HCT116 (cell line): Measurements from ENCODE around the gene TRRAP. TPM values are rescaled to one million over a fixed set of nuclear protein-coding genes. Genes with fewer than 3 reads are reported as not detected.

ENCODE experiments used
- ATAC-seq: fragments of 200-7000 bp; cut with Tn5 transposase; 2 replicates; pipeline ENCODE4 v1.9.1; 2020; ENCODE audit warnings: mild to moderate bottlenecking, moderate library complexity
- BruUV-seq: library from RNA; stranded (reverse); fragments of 400-500 nt; replicated peaks from 2 replicates; lab custom pipeline; 2021; lab: Mats Ljungman, UMichigan
- CTCF ChIA-PET: fragments of 300-600 bp; sonication (Branson Sonifier 250); formaldehyde crosslinking; loops from one replicate; lab custom pipeline; 2021; ENCODE audit warnings: antibody characterized with exemption; lab: Charles Lee
- POLR2A ChIA-PET: fragments of 300-600, 350-600 bp; sonication (Branson Sonifier 250); formaldehyde crosslinking; loops from one replicate; lab custom pipeline; 2021; ENCODE audit warnings: antibody characterized with exemption; lab: Charles Lee
- RAD21 ChIA-PET, 2 experiments: fragments of 300-600 bp; sonication (Branson Sonifier 250); formaldehyde crosslinking; loops; one replicate each; lab custom pipeline; 2023; ENCODE audit warnings: low total read pairs in 2 of 2; ENCODE audit not compliant: uncharacterized antibody in 2 of 2, unreplicated experiment in 2 of 2, low non-redundant PET in 1 of 2; lab: Charles Lee
- DNase-seq: peaks from one replicate; pipeline ENCODE4 v3.0.0-alpha.2; 2010; ENCODE audit warnings: low read depth, low spot score
- H2AFZ ChIP-seq: fragments of 200-600 bp; shearing (Covaris generic), sonication (generic); 2 replicates; pipeline ENCODE4 v1.6.1; 2017; ENCODE audit warnings: low read depth, mixed run types, mixed read lengths, antibody characterized with exemption, low read length; ENCODE audit not compliant: poor library complexity, severe bottlenecking
- H3K27ac ChIP-seq: 2 replicates; pipeline ENCODE4 v1.5.1; 2012; ENCODE audit warnings: low read depth, low read length
- H3K27me3 ChIP-seq: fragments of 200-600 bp; sonication (generic); 2 replicates; pipeline ENCODE4 v1.6.1; 2016; ENCODE audit warnings: mixed run types, low read length, mixed read lengths; ENCODE audit not compliant: insufficient read depth
- H3K36me3 ChIP-seq, 2 experiments: fragments of 200-500 bp in 1 of 2; fragments of 200-600 bp in 1 of 2; sonication (Bioruptor generic) in 1 of 2; sonication (generic) in 1 of 2; 2 replicates each; pipeline versions ENCODE4 v1.5.1 to v1.6.1; 2014 to 2016; ENCODE audit warnings: low read length in 2 of 2, inconsistent platforms in 1 of 2, mixed read lengths in 1 of 2, mixed run types in 1 of 2; ENCODE audit not compliant: insufficient read depth in 2 of 2, control insufficient read depth in 1 of 2
- H3K4me1 ChIP-seq, 2 experiments: fragments of 200-600 bp in 1 of 2; sonication (generic) in 1 of 2; 2 replicates each; pipeline versions ENCODE4 v1.5.1 to v1.6.1; 2012 to 2017; ENCODE audit warnings: low read length in 2 of 2, inconsistent platforms in 1 of 2, mild to moderate bottlenecking in 1 of 2, mixed read lengths in 1 of 2, mixed run types in 1 of 2, moderate library complexity in 1 of 2; ENCODE audit not compliant: insufficient read depth in 2 of 2, control insufficient read depth in 1 of 2
- H3K4me2 ChIP-seq: fragments of 200-600 bp; sonication (generic); 2 replicates; pipeline ENCODE4 v1.6.1; 2017; ENCODE audit warnings: mixed run types, low read length, mixed read lengths
- H3K4me3 ChIP-seq, 2 experiments: fragments of 200-600 bp in 1 of 2; sonication (generic) in 1 of 2; replicated peaks in 1 of 2; 2 replicates each; pipeline ENCODE4 v1.5.1; 2011 to 2016; ENCODE audit warnings: low read length in 2 of 2, control low read depth in 1 of 2, low read depth in 1 of 2, mild to moderate bottlenecking in 1 of 2, mixed read lengths in 1 of 2, mixed run types in 1 of 2
- H3K79me2 ChIP-seq: fragments of 200-600 bp; sonication (generic); 2 replicates; pipeline ENCODE4 v1.6.1; 2017; ENCODE audit warnings: mild to moderate bottlenecking, mixed run types, low read length, moderate library complexity, mixed read lengths; ENCODE audit not compliant: insufficient read depth
- H3K9ac ChIP-seq: fragments of 200-600 bp; sonication (generic); 2 replicates; pipeline ENCODE4 v1.6.1; 2016; ENCODE audit warnings: low read length, mixed read lengths
- H3K9me2 ChIP-seq: fragments of 200-600 bp; sonication (generic), shearing (Covaris generic); 2 replicates; pipeline ENCODE4 v1.6.1; 2017; ENCODE audit warnings: mixed run types, mild to moderate bottlenecking, moderate library complexity; ENCODE audit not compliant: insufficient read depth
- H3K9me3 ChIP-seq, 2 experiments: fragments of 200-500 bp in 1 of 2; fragments of 200-600 bp in 1 of 2; sonication (Bioruptor generic) in 1 of 2; sonication (generic) in 1 of 2; 2 replicates each; pipeline ENCODE4 v1.6.1; 2014 to 2017; ENCODE audit warnings: low read length in 2 of 2, mixed read lengths in 2 of 2, inconsistent platforms in 1 of 2, low read depth in 1 of 2, mild to moderate bottlenecking in 1 of 2, mixed run types in 1 of 2, moderate library complexity in 1 of 2; ENCODE audit not compliant: control insufficient read depth in 1 of 2, insufficient read depth in 1 of 2
- H4K20me1 ChIP-seq: fragments of 200-600 bp; sonication (generic), shearing (Covaris generic); 2 replicates; pipeline ENCODE4 v1.6.1; 2017; ENCODE audit warnings: mixed run types, mild to moderate bottlenecking, moderate library complexity; ENCODE audit not compliant: insufficient read depth
- CBX3 ChIP-seq: IDR thresholded peaks from 2 replicates; pipeline ENCODE4 v1.6.1; 2012; ENCODE audit warnings: low read depth
- ELF1 ChIP-seq: IDR thresholded peaks from 2 replicates; pipeline ENCODE4 v1.6.1; 2012; ENCODE audit warnings: low read depth, borderline replicate concordance
- EZH2 ChIP-seq: fragments of 200-600 bp; sonication (generic); IDR thresholded peaks from 2 replicates; pipeline ENCODE4 v1.6.1; 2017; ENCODE audit warnings: antibody characterized with exemption, mixed run types
- EZH2phosphoT487 ChIP-seq: fragments of 200-600 bp; IDR thresholded peaks from 2 replicates; pipeline ENCODE4 v1.6.1; 2018; ENCODE audit warnings: antibody characterized with exemption, borderline replicate concordance
- JUND ChIP-seq: IDR thresholded peaks from 2 replicates; pipeline ENCODE4 v1.6.1; 2012
- POLR2A ChIP-seq: IDR thresholded peaks from 2 replicates; pipeline ENCODE4 v1.7.0; 2011; ENCODE audit warnings: borderline replicate concordance; ENCODE audit not compliant: insufficient read depth, insufficient read length; ENCODE audit errors: extremely low read depth
- SIN3A ChIP-seq: IDR thresholded peaks from 2 replicates; pipeline ENCODE4 v1.6.1; 2012; ENCODE audit warnings: low read depth
- YY1 ChIP-seq: IDR thresholded peaks from 2 replicates; pipeline ENCODE4 v1.6.1; 2011; ENCODE audit warnings: low read length, low read depth, moderate library complexity, mild to moderate bottlenecking; ENCODE audit not compliant: insufficient replicate concordance; ENCODE audit errors: extremely low read depth
- intact Hi-C: fragments of 100-400 bp; cut with micrococcal nuclease; formaldehyde crosslinking; loops from 2 replicates; pipeline ENCODE4 v1.10.0; 2022
- total RNA-seq: library from RNA; stranded (reverse); gene quantifications from one replicate; pipeline ENCODE4 v1.2.1, GENCODE V29; 2021; ENCODE audit not compliant: unreplicated experiment
- TF ChIP-seq, protein P1 (sequence below): IDR thresholded peaks from 2 replicates; pipeline ENCODE4 v1.6.1; 2011; ENCODE audit warnings: mild to moderate bottlenecking, low read length, moderate library complexity; ENCODE audit not compliant: insufficient replicate concordance; ENCODE audit errors: extremely low read depth

TRRAP gene
- total RNA-seq, 1 experiment from 2014 or later, result 44.5 TPM

DNA sequence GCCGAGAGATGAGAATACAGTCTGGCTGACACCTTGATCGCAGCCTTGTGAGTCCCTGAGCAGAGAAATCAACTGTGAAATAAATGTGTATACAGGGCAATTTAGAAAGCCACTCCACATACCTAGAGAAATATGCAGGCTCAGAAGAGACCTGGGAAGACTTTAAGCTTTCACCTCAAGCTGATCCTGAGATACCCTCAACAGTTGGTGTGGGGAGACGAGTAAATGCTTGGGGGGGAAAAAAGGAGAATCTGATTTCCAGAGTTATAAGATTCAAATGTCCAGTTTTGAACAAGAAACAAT lies 142.0 kb downstream of the TRRAP start:
- Histone ChIP-seq H3K4me1 (peaks cover 0 to 4% of the 10 kb centered on the region in 2 experiments; a peak in 1 of 4 replicates), H3K27ac (no peak overlapping the region), H3K27me3 (no peaks in the 10 kb centered on the region), H3K9me2 (no peaks in the 10 kb centered on the region), H2AFZ (no peak overlapping the region), H3K79me2 (no peaks in the 10 kb centered on the region), H3K4me2 (no peak overlapping the region), H3K4me3 (no peak overlapping the region), H3K9me3 (no peaks in the 10 kb centered on the region), H3K36me3 (peaks cover 4 to 10% of the 10 kb centered on the region in 2 experiments; a peak in 2 of 4 replicates), H4K20me1 (no peaks in the 10 kb centered on the region; the same call in none of the 2 replicates), H3K9ac (no peak overlapping the region)
- DNase-seq (no peak), ATAC-seq (no peak)
- intact Hi-C loops, result no loop called here
- TF ChIP-seq, protein P1, sequence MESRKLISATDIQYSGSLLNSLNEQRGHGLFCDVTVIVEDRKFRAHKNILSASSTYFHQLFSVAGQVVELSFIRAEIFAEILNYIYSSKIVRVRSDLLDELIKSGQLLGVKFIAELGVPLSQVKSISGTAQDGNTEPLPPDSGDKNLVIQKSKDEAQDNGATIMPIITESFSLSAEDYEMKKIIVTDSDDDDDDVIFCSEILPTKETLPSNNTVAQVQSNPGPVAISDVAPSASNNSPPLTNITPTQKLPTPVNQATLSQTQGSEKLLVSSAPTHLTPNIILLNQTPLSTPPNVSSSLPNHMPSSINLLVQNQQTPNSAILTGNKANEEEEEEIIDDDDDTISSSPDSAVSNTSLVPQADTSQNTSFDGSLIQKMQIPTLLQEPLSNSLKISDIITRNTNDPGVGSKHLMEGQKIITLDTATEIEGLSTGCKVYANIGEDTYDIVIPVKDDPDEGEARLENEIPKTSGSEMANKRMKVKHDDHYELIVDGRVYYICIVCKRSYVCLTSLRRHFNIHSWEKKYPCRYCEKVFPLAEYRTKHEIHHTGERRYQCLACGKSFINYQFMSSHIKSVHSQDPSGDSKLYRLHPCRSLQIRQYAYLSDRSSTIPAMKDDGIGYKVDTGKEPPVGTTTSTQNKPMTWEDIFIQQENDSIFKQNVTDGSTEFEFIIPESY, result no peak
- TF ChIP-seq YY1 (no peak), POLR2A (no peak), JUND (no peak), CBX3 (no peak)
- POLR2A ChIA-PET, result no interaction called here
- CTCF ChIA-PET, result no interaction called here
- no TSS peak for BruUV-seq
- RAD21 ChIA-PET, result no interaction called here

DNA sequence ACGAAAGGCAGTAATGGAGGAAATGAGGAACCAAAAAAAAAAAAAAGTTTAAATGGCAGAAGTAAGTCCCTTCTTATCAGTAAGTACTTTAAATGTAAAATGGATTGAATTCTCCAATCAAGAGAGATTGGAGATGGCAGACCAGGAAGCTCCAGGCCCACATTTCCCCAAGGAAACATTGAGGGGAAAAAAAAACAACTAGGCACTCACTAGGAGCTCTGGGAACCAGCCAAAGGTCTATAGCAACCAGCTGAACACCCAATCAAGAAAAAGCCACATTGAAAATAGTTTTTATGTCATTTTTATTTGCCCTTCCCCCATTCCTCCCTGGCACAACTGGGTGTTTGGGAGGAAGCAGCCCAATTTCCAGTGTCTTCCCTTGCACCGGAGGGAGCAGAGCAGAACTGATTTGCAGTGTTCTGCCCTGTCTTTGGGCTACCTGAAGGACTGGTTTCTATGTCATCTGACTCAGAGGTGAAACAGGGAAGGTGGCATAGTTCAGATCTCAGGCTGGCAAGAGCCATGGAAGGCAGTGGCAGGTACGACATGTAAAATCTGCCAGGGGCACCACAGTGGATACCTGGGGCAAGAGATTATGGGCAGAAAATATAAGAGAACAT lies 143.7 kb downstream of the TRRAP start:
- Histone ChIP-seq H3K9me3 (no peaks in the 10 kb centered on the region), H3K4me2 (no peak overlapping the region), H3K36me3 (peaks cover 4 to 10% of the 10 kb centered on the region in 2 experiments; a peak in 2 of 4 replicates), H2AFZ (no peak overlapping the region), H4K20me1 (no peaks in the 10 kb centered on the region; the same call in none of the 2 replicates), H3K79me2 (no peaks in the 10 kb centered on the region), H3K27me3 (no peaks in the 10 kb centered on the region), H3K4me3 (no peak overlapping the region), H3K27ac (no peak overlapping the region), H3K4me1 (peaks cover 0 to 4% of the 10 kb centered on the region in 2 experiments; a peak in 1 of 4 replicates), H3K9me2 (no peaks in the 10 kb centered on the region), H3K9ac (no peak overlapping the region)
- DNase-seq, result no peak
- RAD21 ChIA-PET, result no interaction called here
- CTCF ChIA-PET, result no interaction called here
- POLR2A ChIA-PET, result no interaction called here
- ATAC-seq, result no peak
- intact Hi-C loops, result no loop called here
- no TSS peak for BruUV-seq
- no peak for TF ChIP-seq SIN3A
- TF ChIP-seq EZH2, result no peak
- no peak for TF ChIP-seq EZH2phosphoT487
- no peak for TF ChIP-seq ELF1
- TF ChIP-seq, all 23 proteins: peak for 0
